GM10248 (cell line): Measurements from ENCODE around the gene C11orf68.

Source experiments
- CTCF ChIA-PET: fragments of 300-600 bp; sonication (Branson Sonifier 250); formaldehyde crosslinking; extraction: SDS; loops from one replicate; lab custom pipeline; 2021; ENCODE audit warnings: antibody characterized with exemption; lab: Yijun Ruan, JAX
- POLR2A ChIA-PET: fragments of 350-650 bp; sonication (Branson Sonifier 250); formaldehyde crosslinking; extraction: SDS; loops from one replicate; lab custom pipeline; 2020; ENCODE audit warnings: antibody characterized with exemption; lab: Yijun Ruan, JAX
- DNase-seq: peaks from one replicate; pipeline ENCODE4 v3.0.0; 2012; ENCODE audit errors: extremely low spot score
- TF ChIP-seq, protein P1 (sequence below): IDR thresholded peaks from 2 replicates; pipeline ENCODE4 v1.5.1; 2012; ENCODE audit warnings: mild to moderate bottlenecking, low read depth; ENCODE audit errors: extremely low read depth, missing control alignments, control extremely low read depth

C11orf68 gene

GRCh38 chr11:65911682-65912568 is 6.9 kb downstream of the C11orf68 start:
- CTCF ChIA-PET, result interaction anchor here (0.8 to 2.9 kb wide), 8 partner anchors 11 to 200 kb away, joined by 3 to 15 read pairs (median 4); partner anchors contain the start of genes FIBP, FOSL1 and KAT5
- no peak for DNase-seq
- POLR2A ChIA-PET, result interaction anchor here (0.5 kb wide), 1 partner anchor 89 kb away, joined by 3 read pairs; no protein-coding TSS in a partner anchor
- TF ChIP-seq, protein P1, sequence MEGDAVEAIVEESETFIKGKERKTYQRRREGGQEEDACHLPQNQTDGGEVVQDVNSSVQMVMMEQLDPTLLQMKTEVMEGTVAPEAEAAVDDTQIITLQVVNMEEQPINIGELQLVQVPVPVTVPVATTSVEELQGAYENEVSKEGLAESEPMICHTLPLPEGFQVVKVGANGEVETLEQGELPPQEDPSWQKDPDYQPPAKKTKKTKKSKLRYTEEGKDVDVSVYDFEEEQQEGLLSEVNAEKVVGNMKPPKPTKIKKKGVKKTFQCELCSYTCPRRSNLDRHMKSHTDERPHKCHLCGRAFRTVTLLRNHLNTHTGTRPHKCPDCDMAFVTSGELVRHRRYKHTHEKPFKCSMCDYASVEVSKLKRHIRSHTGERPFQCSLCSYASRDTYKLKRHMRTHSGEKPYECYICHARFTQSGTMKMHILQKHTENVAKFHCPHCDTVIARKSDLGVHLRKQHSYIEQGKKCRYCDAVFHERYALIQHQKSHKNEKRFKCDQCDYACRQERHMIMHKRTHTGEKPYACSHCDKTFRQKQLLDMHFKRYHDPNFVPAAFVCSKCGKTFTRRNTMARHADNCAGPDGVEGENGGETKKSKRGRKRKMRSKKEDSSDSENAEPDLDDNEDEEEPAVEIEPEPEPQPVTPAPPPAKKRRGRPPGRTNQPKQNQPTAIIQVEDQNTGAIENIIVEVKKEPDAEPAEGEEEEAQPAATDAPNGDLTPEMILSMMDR, result no peak

DNA sequence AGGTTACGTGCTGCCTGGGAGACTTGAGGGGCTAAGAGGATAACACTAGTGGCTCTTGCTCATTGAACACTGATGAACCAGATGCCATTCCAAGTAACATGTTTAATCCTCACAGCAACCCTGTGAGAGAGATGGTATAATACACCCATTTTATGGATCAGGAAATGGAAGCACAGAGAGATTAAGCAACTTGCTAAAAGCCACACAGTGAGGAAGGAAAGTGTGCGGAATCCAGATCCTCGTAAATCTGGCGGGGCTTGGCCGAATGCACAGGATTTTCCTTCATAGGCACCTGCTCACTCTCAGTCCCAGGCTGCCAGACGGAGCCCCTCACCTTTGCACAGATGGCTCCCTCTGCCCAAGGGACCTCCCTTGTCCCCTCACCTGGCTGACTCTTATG is 11.0 kb downstream of the C11orf68 start:
- no peak for DNase-seq
- TF ChIP-seq, protein P1, result no peak
- ChIA-PET CTCF (interaction anchor here (1.1 to 3.3 kb wide), 5 partner anchors 7 to 128 kb away, joined by 3 to 12 read pairs (median 5); partner anchors contain the start of genes FIBP and FOSL1), POLR2A (interaction anchor here (0.7 kb wide), 1 partner anchor 18 kb away, joined by 4 read pairs; no protein-coding TSS in a partner anchor)

GRCh38 chr11:65906602-65907001 is 12.3 kb downstream of the C11orf68 start:
- ChIA-PET CTCF (interaction anchor here (1.2 to 8.0 kb wide), 5 partner anchors 11 to 47 kb away, joined by 3 to 80 read pairs (median 5); partner anchors contain the start of genes CCDC85B and FIBP), POLR2A (no interaction called here)
- no peak for DNase-seq
- TF ChIP-seq, protein P1, result no peak

DNA sequence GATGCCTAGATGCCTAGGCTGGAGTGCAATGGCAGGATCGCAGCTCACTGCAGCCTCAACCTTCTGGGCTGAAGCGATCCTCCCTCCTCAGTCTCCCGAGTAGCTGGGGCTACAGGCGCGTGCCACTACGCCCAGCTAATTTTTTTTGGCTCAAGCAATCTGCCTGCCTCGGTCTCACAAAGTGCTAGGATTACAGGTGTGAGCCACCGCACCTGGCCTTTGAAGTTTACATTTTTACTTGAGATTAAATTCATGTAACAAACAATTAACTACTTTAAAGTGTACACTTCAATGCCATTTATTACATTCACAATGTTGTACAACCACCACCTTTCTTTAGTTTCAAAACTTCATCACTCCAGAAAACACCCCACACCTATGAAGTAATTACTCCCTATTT is 15.1 kb downstream of the C11orf68 start:
- no peak for DNase-seq
- TF ChIP-seq, protein P1, result no peak
- ChIA-PET CTCF (interaction anchor here (4.8 to 8.0 kb wide), 2 partner anchors 12 to 18 kb away, joined by 29 to 80 read pairs; partner anchors contain the start of genes CCDC85B and FIBP), POLR2A (no interaction called here)

- CTCF ChIA-PET, result interaction anchor here (0.9 to 8.0 kb wide), 3 partner anchors 10 to 18 kb away, joined by 3 to 80 read pairs (median 29); partner anchors contain the start of genes CCDC85B and FIBP
- no peak for DNase-seq
- TF ChIP-seq, protein P1, result no peak
- POLR2A ChIA-PET, result no interaction called here
Measured at GRCh38 chr11:65903068-65903481, 15.8 kb downstream of the C11orf68 start.

DNA sequence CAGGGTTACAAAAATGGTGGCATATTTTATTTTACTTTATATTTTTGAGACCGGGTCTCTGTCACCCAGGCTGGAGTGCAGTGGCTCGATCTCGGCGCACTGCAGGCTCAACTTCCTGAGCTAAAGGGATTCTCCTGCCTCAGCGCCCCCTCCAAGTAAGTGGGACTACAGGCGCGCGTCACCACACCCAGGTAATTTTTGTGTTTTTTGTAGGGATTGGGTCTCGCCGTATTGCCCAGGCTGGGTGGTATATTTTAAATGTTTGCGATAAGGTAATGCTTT is 18.0 kb downstream of the C11orf68 start:
- DNase-seq, result no peak
- ChIA-PET POLR2A (interaction anchor here (1.0 to 2.3 kb wide), 2 partner anchors 10 to 78 kb away, joined by 3 to 10 read pairs; partner anchors contain the start of gene CCDC85B), CTCF (interaction anchor here (1.0 to 8.0 kb wide), 8 partner anchors 8 to 88 kb away, joined by 3 to 80 read pairs (median 5); partner anchors contain the start of genes CCDC85B, FIBP and MUS81)
- TF ChIP-seq, protein P1, result no peak
